HG03060 (cell line): ENCODE data around the gene TEX12.
"Not testable (repeated sequence)": the region's sequence is repeated elsewhere in the genome, so short reads cannot be mapped to it uniquely, and the experiment has no call there.

Source experiments
- ATAC-seq: cut with Tn5 transposase; IDR thresholded peaks from one replicate; pipeline ENCODE4 v1.9.1; 2021; ENCODE audit warnings: low read depth, moderate number of reproducible peaks; ENCODE audit not compliant: unreplicated experiment

The TEX12 gene

GRCh38 chr11:112163875-112164685 is 3.1 kb upstream of the TEX12 start, which contains the start of gene IL18:
IL18 (minus strand) TSS chr11:112164094; CDS start chr11:112155053, 9,041 bp downstream.
- ATAC-seq: no peak

- ATAC-seq: no peak
Observed at GRCh38 chr11:112165049-112165448, 2.1 kb upstream of the TEX12 start.

GRCh38 chr11:112166562-112166961 is 610 bp upstream of the TEX12 start:
- no peak for ATAC-seq

DNA sequence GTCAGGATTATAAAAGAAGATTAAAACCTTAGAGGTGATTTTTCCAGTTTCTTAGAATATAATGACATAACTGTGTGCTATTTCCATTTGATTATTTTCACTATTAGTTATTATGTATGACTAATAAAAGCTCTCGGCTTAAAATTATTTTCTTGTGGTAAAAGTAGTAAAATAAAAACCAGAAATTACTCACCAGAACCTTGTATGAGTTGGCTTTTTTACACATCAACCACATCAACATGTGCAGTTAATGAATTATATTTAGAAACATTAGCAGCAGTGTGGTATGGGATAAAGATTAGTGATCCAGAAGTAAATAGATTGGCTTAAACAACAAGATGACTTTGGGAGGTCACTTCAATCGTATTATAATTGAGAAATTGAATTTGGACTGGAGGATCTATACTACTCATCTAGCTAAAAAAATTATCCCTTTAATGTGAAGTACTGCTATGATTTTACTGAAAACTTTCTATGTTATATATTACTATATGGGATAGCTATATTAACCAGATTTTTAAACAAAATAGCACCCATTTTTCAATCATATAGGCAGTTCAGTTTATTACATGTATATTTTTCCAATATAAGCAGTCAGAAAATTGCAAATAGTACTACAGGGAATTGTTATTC is 5.3 kb downstream of the TEX12 start:
- ATAC-seq: peak; percentile 66

DNA sequence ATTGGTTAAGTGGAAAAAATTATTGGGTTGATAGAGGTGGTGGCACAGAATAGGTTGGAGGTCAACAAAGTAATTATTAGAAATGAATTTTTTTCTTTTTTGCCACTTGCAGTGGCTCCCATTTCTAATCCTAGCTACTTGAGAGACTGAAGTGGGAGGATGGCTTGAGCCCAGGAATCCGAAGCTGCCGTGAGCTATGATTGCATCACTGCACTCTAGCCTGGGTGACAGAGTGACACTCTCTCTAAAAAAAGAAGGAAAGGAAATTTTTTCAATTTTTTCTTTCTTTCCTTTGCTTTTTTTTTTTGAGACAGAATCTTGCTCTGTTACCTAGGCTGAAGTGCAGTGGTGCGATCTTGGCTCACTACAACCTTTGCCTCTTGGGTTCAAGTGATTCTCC is 6.0 kb downstream of the TEX12 start:
- no peak for ATAC-seq

- no peak for ATAC-seq
Observed at GRCh38 chr11:112174789-112175598, 7.8 kb downstream of the TEX12 start, which contains the start of gene BCO2. BCO2 (plus strand) TSS chr11:112175512; CDS start chr11:112175602, 90 bp downstream.

DNA sequence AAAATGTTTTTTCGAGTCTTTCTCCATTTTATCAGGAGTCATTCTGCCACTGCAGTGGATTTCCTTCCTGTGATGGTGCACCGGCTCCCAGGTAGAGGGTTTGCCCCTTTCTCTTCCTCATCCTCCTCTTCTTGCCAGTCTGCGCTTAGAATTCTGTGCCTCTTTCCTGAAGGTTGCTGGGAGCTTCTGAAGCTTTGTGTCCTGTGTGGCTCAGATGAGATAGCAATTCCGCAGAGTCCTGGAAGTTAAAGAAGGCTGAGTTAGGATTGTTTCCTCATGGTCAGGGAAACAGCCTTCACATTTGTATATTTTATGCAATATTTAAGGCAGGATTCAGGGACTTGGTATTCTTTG is 8.4 kb downstream of the TEX12 start:
- ATAC-seq: no peak

DNA sequence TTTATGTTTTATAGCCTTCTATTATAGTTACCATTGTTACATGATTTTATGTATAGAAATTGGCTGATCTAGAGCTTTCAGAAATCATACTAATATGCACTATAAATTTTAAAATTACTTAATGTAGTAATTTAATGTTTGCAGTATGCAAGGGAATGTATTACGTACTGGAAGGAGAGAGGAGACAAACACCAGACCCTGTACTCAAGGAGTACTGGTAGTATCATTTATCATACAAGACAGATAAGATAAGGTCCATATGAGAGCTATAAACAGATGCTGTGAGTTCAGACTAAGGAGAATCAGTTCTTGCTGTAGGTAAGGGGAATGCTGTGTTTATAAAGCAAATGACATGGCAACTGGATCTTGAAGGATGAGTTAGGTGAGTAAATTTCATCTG is 8.9 kb downstream of the TEX12 start:
- ATAC-seq: no peak

DNA sequence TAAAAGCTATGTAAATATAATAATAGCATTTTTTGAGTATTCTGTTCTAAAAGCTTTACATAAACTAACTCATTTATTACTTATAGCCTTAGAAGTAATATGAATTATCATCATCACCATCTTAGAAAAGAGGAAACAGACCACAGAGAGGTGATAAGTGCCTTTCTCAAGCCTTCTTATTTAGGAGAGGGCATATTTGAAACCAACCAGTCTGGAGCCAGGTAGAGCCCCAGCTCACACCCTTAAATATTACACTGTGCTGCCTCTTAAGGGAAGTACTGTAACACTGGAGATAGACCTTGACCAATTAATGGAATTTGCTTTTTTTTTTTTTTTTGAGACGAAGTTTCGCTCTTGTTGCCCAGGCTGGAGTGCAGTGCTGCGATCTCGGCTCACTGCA is 10.4 kb downstream of the TEX12 start:
- ATAC-seq: no peak

DNA sequence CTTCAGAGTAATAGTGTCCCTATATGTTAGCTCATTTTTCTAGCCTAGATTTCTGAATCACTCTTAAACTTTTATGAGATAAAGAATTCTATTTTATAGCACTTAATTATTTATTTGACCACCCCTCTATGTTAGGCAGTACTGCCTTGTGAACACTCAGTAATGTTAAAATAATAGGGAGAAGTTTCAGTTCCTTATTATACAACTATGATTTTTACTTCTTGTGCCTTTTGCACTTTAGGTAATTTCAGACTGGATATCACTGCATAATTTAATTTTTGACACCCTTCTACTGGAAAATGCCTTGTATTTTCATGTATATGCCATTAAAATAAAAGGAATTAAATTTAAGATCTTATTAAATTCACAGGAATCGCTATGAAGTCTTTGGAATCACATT is 11.3 kb downstream of the TEX12 start:
- ATAC-seq: no peak

GRCh38 chr11:112178936-112179335 is 11.8 kb downstream of the TEX12 start:
- ATAC-seq: no peak

- ATAC-seq: peak; percentile 62
Observed at GRCh38 chr11:112179601-112180000, 12.4 kb downstream of the TEX12 start.

DNA sequence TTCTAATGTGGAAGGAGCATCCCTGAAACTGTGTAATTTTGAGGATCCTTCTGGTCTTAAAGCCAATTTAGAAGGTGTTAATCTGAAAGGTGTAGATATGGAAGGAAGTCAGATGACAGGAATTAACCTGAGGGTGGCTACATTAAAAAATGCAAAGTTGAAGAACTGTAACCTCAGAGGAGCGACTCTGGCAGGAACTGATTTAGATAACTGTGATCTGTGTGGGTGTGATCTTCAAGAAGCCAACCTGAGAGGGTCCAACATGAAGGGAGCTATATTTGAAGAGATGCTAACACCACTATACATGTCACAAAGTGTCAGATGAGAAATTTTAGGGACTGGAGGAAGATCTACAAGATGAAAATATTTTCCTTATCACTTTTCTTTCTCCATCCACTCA is 15.7 kb downstream of the TEX12 start:
- no peak for ATAC-seq

DNA sequence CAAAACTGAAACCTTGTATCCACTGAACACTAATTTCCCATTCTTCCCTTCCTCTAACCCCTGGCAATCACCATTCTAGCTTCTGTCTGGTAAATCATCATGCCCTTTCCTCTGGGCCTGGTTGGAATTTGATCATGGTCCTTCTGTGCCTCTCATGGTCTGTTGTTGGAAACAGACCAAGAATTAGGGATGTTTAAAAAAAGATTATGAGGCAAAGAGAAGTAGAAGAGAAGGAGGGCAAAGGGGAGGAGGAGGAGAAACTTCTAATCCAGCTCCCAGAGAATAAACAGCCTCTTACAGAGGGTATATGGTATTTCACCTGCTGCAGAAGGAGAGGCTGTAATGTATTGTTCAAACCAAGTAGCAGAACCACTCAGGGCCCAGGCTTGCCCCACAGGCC is 18.7 kb downstream of the TEX12 start:
- ATAC-seq: no peak

DNA sequence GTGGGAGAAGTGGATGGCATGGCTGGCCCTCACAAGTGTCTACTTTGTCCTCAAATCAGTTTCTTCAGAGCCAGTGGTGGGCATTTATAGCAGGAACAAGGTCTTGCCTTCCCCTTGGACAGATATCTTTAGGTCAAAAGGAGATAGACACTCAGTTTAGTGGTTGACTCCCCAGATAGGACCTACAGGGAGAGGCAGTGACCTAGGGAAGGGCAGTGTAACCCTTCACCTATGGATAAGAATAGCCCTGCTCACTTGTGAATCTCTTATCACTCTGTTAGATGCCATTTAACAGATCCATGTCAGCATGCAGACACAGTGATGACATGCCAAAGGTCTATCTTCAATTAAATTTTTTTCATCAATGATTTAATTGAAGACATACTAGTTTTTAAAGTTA is 19.1 kb downstream of the TEX12 start:
- ATAC-seq: no peak

DNA sequence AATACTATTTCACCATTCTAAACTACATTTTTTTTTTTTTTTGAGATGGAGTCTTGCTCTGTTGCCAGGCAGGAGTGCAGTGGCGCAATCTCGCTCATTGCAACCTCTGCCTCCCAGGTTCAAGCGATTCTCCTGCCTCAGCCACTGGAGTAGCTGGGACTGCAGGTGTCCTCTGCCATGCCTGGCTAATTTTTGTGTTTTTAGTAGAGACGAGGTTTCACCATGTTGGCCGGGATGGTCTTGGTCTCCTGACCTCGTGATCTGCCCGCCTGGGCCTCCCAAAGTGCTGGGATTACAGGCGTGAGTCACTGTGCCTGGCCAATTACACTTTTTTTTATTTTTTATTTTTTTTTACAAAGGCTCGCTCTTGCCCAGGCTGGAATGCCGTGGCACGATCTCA is 27.9 kb downstream of the TEX12 start:
- ATAC-seq: not testable (repeated sequence)

DNA sequence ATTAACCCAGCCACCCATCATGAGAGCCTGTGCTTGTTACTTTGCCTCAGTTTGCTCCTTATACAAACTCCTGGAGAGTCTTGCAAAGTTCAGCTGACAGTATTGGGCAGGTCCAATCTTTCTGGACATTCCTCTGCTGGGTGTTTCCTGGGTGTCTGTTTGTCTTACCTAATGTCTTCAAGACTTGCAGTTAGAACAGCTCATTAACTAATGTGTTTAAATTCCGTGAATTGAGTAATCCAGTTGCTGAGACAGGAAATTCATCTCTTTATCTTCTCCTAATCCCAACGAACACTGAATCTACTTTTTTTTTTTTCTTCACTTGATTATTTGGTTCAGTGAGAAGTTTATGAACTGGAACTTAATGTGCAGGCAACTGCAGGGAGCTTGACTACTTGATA is 28.8 kb downstream of the TEX12 start:
- no peak for ATAC-seq

DNA sequence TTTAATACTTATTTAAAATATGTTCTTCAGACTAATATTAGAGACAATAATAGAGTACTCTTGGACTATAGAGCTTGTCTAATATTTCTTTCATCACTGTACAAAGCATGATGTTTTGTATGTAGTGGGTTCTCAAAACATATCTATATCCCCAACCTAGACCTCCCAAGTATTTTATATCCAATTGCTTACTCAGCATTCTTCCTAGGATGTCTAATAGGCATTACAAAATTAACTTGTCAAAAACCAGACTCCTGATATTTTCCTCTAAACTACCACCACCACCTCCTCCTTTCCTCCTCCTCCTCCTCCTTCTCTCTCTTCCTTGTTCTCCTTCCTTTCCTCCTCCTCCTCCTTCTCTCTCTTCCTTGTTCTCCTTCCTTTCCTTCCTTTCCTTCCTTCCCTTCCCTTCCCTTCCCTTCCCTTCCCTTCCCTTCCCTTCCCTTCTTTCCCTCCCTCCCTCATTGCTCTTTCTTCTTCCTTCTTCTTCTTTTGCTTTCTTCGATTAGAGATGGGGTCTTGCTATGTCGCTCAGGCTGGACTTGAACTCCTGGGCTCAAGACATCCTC is 29.4 kb downstream of the TEX12 start:
- no peak for ATAC-seq

DNA sequence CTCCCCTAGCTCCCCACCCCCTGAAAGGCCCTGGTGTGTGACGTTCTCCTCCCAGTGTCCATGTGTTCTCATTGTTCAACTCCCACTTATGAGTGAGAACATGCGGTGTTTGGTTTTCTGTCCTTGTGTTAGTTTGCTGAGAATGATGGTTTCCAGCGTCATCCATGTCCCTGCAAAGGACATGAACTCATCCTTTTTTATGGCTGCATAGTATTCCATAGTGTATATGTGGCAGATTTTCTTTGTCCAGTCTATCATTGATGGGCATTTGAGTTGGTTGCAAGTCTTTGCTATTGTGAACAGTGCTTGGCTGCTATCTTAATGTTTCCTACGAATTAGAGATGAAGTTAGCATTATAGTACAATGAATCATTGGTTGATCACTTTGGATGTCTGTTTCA is 31.9 kb downstream of the TEX12 start:
- not testable (repeated sequence) for ATAC-seq

GRCh38 chr11:112200252-112200651 is 33.1 kb downstream of the TEX12 start:
- no peak for ATAC-seq

DNA sequence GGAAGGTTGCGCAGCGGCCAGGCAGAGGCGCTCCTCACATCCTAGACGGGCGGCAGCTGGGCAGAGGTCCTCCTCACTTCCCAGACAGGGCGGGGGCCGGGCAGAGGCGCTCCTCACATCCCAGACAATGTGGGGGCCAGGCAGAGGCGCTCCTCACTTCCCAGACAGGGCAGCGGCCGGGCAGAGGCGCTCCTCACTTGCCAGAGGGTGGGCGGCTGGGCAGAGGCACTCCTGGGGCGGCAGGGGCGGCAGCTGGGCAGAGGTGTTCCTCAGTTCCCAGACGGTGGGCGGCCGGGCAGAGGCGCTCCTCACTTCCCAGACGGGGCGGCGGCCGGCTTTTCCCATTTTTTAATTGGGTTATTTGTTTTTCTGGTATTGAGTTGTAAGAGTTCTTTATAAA is 38.9 kb downstream of the TEX12 start:
- no peak for ATAC-seq
